Epithelial cell of proximal tubule (primary cell): ENCODE measurements around the gene POC1A. TPM values are rescaled to one million over a fixed set of nuclear protein-coding genes. Genes with fewer than 3 reads are reported as not detected.

Experiments used
- DNase-seq: peaks from one replicate; pipeline ENCODE4 v3.0.0-alpha.2; 2011; ENCODE audit warnings: low read depth
- H3K4me3 ChIP-seq: 2 replicates; pipeline ENCODE4 v1.5.1; 2011; ENCODE audit warnings: low read depth, mild to moderate bottlenecking, low read length
- total RNA-seq: library from RNA; depleted of rRNA; stranded (reverse); fragments of >200 nt; gene quantifications from 2 replicates; pipeline ENCODE4 v1.2.3, GENCODE V29; 2015
- TF ChIP-seq, protein P1 (sequence below): conservative IDR thresholded peaks from 2 replicates; pipeline ENCODE4 v1.5.1; 2012; ENCODE audit warnings: low read depth, mild to moderate bottlenecking, low read length

POC1A gene
- total RNA-seq, 1 donor from 2014 or later: 15.7 TPM

DNA sequence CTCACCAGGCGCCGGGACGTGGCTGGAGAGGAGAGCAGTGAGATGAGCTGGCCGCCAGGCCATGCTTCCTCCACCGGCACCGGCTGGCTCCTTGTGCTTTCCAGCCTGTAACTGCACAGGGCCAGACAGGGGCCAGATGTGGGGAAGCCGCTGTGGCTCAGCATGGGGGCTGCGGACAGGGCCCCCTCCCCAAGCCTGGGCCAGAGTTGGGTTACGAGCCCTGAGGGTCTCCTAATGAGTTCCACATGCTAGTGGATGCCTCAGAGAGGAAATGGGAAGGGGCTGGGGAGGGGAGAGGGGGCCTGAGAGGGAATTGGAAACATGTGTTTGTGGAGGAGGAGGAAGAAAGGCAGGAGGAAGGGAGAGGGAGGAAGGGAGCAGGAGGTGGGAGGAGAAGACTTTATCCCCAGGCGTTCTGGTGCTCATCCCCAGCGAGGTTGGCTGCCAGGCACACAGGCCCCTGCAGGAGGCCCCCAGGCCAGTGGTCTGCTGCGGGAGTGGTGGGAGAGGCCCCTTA is 86.1 kb downstream of the POC1A start:
- TF ChIP-seq, protein P1, sequence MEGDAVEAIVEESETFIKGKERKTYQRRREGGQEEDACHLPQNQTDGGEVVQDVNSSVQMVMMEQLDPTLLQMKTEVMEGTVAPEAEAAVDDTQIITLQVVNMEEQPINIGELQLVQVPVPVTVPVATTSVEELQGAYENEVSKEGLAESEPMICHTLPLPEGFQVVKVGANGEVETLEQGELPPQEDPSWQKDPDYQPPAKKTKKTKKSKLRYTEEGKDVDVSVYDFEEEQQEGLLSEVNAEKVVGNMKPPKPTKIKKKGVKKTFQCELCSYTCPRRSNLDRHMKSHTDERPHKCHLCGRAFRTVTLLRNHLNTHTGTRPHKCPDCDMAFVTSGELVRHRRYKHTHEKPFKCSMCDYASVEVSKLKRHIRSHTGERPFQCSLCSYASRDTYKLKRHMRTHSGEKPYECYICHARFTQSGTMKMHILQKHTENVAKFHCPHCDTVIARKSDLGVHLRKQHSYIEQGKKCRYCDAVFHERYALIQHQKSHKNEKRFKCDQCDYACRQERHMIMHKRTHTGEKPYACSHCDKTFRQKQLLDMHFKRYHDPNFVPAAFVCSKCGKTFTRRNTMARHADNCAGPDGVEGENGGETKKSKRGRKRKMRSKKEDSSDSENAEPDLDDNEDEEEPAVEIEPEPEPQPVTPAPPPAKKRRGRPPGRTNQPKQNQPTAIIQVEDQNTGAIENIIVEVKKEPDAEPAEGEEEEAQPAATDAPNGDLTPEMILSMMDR: no peak
- H3K4me3 ChIP-seq: no peak overlapping the region
- DNase-seq: no peak

- no peak overlapping the region for H3K4me3 ChIP-seq
- TF ChIP-seq, protein P1: no peak
- DNase-seq: no peak
Observed at GRCh38 chr3:52067526-52067925, 86.7 kb downstream of the POC1A start.

GRCh38 chr3:52067046-52067445 is 87.2 kb downstream of the POC1A start:
- H3K4me3 ChIP-seq: no peak overlapping the region
- DNase-seq: no peak
- TF ChIP-seq, protein P1: no peak

DNA sequence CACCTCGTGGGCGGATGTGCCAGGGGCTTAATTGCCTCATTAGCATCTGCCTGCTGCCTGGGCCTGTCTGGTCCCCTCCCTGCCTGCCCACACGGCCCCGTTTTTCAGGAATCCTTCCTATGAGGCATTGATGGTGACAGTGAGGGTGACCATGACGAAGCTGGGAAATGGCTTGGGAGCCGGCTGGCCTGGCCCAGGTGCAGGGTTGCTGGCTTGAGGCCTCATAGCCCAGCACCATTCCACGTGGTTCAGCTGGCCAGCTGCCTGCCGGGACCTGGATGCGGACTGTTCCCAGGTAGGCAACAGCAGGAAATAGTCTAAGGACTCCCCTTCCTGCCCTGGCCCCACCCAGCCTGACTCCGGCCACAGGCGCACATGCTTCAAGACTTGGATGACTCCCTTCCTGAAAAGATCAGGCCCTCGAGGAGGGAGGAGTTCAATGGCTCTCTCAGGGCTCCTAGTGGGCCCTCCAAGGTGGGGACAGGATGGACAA is 88.9 kb downstream of the POC1A start:
- no peak overlapping the region for H3K4me3 ChIP-seq
- no peak for DNase-seq
- TF ChIP-seq, protein P1: no peak

GRCh38 chr3:52064561-52064960 is 89.7 kb downstream of the POC1A start:
- TF ChIP-seq, protein P1: no peak
- H3K4me3 ChIP-seq: no peak overlapping the region
- no peak for DNase-seq

- no peak for DNase-seq
- TF ChIP-seq, protein P1: no peak
- H3K4me3 ChIP-seq: no peak overlapping the region
Observed at GRCh38 chr3:52063026-52063723, 91.0 kb downstream of the POC1A start.

DNA sequence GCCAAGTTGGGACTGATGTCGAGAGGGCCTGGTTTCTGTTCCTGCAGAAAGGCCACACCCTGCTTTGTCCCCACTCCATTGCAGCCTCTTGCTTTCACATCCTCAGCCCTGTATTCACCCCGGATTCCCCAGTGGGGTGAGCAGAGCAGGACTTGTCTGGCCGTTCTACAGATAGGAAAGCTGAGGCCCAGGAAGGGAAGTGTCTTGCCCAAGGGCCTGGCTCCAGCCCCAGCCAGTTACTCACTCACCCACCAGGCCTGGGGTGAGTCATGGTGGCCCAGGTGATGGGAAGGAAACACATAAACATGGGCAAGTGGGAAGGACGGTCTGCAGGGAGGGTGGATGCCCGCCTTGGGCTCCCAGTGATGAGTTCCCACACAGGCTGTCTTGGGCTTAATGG is 91.7 kb downstream of the POC1A start:
- TF ChIP-seq, protein P1: no peak
- no peak overlapping the region for H3K4me3 ChIP-seq
- DNase-seq: peak; percentile 62
